Inferior parietal cortex (tissue), 1 donor: Measurements from ENCODE around the gene ATXN1L.
"Not testable (repeated sequence)": the region's sequence is repeated elsewhere in the genome, so short reads cannot be mapped to it uniquely, and the experiment has no call there.

Experiments
- DNase-seq: peaks from one replicate; pipeline ENCODE4 v3.0.0-alpha.2; 2016; ENCODE audit errors: extremely low spot score

Gene ATXN1L, protein sequence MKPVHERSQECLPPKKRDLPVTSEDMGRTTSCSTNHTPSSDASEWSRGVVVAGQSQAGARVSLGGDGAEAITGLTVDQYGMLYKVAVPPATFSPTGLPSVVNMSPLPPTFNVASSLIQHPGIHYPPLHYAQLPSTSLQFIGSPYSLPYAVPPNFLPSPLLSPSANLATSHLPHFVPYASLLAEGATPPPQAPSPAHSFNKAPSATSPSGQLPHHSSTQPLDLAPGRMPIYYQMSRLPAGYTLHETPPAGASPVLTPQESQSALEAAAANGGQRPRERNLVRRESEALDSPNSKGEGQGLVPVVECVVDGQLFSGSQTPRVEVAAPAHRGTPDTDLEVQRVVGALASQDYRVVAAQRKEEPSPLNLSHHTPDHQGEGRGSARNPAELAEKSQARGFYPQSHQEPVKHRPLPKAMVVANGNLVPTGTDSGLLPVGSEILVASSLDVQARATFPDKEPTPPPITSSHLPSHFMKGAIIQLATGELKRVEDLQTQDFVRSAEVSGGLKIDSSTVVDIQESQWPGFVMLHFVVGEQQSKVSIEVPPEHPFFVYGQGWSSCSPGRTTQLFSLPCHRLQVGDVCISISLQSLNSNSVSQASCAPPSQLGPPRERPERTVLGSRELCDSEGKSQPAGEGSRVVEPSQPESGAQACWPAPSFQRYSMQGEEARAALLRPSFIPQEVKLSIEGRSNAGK

DNA sequence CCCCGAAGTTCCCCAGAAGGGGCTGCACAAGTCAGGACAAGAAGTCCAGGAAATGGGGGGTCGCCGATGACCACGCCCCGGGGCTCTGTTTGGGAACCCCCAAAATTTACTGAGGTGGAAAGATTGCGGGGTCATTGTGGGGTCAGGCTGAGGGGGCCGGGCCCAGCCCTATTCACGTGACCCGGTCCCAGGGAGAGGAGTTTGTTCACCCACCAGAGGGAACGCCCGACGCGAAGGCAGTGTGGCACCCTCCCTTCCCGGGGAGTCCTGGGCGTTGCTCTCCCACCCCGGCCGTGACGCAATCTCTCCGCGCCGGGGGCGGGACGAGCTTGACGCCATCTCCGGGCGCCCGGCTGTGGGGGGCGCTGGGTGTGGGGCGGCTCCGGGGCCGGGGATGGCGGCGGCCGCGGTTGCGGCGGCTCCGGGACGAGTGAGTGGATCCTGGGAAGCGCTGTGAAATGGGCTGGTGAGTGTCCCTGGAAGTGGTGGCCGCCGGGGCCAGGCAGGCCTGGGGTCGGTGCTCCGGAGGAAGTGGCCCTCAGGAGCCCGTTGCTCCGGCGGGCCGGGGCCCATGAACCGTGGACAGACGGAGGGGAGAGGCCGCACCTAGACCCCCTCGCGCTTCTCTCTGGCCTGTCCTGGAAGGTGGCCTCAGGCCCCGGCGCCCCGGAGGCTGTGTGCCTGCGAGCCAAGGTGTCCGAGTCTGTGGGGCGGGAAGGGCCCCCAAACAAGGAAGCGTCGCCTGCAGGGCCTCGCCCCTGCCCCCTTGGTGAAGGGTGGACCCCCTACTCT lies at the start of gene ATXN1L:
Gene ATXN1L, plus strand, starts transcription at position 338 of the 792 bp plus-strand sequence. CDS start 3,765 bp downstream, outside the sequence.
- peak; percentile 89 for DNase-seq

DNA sequence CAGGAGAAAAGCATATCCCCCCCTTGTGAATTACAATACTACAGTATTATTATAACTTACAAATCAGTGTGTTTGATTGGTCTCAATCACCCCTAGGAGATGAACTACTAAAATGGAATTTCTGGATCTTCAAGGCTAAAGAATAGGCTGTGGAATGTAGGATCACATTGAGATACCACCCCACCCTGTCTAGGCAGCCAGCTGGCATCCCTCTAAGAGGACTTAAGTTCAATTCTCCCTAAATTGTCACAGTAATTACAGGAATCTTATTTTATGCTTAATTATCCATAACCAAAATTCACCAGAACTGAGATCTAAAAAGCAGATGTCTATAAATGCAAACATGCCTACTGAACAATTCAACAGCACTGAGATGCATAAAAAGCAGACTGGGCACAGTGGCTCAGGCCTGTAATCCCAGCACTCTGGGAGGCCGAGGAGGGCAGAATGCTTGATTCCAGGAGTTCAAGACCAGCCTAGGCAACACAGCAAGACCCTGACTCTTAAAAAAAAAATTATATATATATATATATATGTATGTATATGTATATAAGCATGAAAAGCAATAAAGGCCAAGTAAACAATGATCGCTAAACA lies 49.2 kb upstream of the ATXN1L start:
- no peak for DNase-seq

DNA sequence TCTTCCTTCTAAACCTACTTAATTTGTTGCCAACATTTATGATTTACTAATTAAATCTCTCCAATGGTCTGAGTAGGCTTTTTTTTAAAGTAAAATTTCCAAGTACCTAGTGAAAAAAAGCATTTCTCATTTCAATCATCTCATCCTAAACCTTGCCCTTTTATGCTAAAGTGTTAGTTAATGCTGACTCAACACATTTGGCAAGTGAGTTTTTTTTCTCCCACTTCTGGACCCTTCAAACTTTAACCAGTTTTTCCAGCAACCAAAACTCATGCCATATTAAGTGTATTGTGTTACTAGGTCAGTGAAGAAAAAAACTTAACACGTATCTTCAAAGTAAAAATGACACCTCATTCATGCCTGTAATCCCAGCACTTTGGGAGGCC lies 42.5 kb upstream of the ATXN1L start:
- DNase-seq = no peak

DNA sequence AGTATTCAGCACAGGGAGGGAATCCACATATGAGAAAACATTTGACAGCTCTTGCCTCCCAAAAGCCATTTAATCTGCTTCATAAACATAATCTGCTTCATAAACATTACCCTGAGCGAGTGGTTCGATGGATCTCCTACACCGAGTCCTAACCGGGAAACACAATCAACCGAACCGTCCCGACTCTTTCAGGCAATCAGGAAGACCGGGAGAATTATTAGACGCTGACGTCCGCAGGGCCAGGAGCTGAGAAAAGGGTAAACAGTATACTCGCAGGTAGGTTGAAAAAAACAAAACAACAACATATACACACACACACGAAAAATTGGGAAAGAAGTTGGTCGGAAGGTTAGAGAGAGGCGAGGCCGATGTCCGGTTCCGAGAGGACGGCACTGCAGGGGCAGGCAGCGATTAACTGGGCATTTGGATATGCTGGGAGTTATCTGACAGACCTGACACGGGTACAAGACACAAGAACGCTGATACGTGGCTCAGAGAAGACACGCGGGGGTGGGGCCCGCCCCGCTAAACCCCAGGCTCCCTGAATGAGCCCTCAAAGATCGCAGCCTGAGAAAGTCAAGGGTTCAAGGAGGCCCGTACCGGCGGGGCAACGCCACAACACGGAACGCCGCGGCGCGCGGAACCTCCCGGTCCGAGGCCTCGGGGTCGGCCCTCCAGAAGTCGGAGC lies 37.7 kb upstream of the ATXN1L start:
- DNase-seq = no peak

DNA sequence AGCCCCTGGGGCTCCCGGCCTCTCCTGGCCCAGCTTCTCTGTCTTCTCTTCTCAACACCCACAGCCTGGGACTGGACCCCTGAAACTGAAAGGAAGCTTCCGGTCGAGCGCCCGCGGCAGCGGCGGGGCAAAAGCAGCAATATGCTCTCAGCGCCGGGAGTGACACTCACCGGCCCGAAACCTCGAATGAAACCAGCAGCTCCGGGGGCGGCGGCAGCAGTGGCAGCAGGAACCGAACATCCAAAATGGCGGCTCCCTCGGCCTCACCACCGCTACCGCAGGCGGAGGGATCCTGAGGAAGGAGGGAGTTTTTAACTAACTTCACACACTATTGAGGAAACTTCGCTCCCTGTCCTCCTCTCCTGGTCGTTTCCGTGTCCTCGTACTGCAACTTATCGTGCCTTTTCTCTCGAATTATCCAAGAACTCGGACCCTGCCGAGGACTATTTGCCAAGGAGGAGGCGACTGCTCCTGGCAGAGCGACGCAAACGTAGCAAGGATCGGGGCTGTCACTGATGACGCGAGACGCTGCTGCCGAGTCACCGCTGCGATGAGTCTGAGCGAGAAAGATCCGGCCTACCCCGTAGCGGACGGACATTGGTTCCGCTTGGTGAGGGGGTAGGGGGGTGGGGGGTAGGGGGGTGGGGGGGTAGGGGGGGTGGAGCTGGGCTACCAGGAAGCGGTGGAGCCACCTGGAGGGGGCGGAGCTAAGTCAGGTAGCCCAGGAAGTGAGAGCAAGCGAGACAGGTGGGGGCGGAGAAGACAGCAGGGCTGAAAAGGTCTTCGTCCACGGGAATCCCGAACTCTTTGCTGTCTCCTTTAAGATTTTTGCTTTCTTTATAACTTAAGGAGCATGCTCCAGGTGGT lies 37.0 kb upstream of the ATXN1L start, which contains the start of gene AP1G1:
Gene AP1G1, minus strand, starts transcription at position 242 of the 867 bp plus-strand sequence. CDS start 19,355 bp downstream, outside the sequence.
- peak; percentile 96 for DNase-seq

DNA sequence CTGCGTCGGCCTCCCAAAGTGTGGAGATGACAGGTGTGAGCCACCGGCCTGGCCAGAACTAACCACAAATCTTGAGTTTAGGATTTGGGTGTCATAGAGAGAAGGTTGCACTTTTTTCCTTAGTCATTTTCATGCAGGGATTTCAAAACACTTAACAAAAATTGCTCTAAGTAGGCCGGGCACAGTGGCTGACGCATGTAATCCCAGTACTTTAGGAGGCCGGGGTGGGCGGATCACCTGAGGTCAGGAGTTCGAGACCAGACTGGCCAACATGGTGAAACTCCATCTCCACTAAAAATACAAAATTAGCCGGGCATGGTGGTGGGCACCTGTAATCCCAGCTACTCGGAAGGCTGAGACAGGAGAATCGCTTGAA lies 35.6 kb upstream of the ATXN1L start:
- DNase-seq = not testable (repeated sequence)

DNA sequence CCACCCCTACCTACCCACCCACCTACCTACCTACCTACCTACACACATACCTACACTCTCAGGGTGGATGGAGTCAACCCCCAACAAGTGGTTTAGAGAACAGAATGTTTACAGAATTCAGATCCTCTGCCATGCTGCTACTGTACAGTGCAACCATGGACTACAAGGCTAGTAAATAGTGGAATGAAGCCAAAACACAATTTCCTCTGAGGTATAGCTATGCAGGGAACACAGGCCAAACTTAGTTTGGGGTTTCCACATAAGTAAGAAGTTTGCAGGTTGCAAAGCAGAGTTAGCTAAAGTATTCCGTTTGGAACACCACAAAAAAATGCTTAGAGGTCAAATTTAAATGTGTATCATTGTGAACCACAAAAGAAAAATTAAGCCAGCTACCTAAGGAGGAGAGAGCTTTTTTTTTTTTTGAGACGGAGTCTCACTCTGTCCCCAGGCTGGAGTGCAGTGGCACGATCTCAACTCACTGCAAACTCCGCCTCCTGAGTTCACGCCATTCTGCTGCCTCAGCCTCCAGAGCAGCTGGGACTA lies 34.4 kb upstream of the ATXN1L start:
- DNase-seq = no peak

DNA sequence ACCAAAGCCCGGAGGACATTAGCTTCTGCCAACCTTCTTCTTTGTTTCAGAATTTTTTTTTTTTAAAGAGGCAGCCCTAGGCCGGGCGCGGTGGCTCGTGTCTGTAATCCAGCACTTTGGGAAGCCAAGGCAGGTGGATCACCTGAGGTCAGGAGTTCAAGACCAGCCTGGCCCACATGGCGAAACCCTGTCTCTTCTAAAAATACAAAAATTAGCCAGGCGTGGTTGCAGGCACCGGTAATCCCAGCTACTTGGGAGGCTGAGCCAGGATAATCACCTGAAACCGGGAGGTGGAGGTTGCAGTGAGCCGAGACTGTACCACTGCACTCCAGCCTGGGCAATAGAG lies 28.6 kb upstream of the ATXN1L start:
- DNase-seq = not testable (repeated sequence)

DNA sequence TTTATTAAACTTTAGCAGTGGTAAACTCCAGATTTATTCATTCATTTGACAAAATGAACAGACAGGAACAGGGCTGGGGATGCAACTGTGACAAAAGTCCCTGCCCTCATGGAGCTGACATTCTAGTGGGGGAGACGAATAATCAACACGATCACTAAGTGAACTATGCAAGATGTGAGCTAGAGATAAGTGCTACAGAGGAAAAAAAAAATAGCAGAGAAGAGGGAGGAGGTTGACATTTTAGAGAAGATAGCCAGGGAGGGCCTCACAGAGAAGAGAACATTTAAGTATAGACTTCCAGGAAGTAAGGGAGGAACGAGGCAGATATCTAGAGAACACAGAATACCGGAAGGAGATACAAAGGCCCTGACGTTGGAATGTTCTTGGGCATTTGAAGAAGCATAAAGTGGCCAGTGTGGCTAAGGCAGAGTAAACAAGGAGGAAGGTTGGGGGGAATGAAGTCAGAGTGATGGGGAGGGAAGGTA lies 19.2 kb upstream of the ATXN1L start:
- DNase-seq = no peak

DNA sequence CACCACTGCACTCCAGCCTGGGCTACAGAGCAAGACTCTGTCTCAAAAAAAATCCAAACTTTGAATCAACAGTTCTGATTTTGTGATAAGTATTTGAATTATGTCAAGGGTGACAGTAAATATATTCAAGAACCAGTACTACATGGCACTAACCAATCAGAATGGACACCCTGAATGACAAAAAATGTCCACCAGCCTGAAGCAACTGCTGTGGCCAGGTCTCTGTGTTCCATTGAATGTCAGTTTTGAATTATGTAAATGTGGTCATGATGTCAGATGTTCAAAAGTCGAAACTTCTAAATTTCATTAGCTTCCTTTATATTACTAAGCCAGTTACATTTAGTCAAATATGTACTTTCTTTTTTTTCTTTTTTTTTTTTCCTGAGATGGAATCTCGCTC lies 15.4 kb upstream of the ATXN1L start:
- no peak for DNase-seq

DNA sequence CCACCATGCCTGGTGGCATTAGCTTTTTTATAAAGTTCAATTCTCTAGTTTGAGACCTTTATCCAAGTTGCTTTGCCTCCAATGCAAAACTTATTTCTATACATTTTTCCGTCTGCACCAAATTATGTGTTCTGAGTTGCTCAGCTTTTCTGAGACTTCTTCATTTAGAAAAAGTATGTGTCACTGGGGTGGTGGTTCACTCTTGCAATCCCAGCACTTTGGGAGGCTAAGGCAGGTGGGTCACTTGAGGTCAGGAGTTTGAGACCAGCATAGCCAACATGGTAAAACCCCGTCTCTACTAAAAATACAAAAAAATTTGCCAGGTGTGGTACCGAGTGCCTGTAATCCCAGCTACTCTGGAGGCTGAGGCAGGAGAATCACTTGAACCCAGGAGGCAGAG lies 14.1 kb upstream of the ATXN1L start:
- not testable (repeated sequence) for DNase-seq

DNA sequence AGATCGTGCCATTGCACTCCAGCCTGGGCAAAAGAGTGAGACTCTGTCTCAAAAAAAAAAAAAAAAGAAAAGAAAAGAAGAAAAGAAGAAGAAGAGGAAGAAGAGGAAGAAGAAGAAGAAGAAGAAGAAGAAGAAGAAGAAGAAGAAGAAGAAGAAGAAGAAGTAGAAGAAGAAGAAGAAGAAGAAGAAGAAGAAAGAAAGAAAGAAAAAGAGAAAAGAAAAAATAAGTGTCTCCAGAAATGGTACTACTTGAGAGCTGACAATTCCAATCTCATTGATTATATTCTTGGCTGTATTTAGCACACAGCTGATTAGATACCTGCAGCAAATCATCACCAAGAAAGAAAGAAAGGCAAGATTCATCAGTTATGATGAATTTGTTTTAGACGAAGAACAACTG lies 13.7 kb upstream of the ATXN1L start:
- DNase-seq = not testable (repeated sequence)

DNA sequence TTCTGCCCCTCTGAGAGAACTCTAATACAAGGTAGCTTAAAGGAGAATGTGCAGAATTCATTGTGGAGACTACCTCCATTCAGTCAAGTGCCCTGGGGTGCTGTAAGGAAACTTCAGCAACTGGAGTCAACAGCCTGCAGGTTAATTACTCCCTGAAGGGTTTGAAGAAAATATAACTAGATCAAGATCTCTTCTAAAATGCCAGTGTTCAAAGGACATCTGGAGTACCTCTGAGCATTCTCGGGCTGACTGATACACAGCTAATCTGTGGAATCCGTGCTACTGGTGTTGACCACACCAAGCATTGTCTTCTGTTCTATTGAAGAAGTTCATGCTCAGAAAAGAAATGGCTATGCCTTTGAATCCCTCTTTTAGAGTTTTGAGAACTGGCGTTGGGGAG lies 11.5 kb upstream of the ATXN1L start:
- no peak for DNase-seq

DNA sequence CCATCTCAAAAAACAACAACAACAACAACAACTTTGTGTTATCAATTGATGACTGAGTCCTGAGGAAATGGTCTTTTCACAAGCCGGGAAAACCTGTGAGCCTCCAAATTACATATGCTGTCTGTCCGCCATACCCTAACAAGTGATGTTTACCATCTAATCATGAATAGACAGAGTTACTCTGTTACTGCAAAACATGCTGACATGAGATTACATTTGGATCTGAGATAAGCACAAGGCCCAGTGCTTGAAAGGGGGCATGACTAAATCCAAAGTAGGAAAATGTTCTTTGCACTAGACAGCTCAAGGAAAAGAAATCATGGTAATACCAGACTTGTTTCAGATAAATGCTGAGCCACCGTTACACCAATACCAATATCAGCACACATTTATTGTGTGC lies 8.6 kb upstream of the ATXN1L start:
- DNase-seq = no peak

DNA sequence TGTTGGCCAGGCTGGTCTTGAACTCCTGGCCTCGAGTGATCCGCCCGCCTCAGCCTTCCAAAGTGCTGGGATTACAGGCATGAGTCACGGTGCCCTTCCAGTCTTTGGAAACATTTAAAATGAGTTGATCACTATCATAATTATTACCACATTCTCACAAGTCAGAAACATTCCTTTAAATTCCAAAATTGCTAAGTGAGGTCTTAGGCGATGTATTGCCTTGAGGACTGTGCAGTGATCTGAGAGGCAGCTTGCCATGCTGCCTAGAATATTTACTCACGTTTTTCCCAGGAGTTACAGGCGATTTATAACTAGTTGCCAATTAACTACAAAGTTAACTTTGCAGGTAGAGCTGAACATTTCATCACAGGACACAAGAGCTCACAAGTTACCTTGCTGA lies 5.7 kb upstream of the ATXN1L start:
- no peak for DNase-seq

DNA sequence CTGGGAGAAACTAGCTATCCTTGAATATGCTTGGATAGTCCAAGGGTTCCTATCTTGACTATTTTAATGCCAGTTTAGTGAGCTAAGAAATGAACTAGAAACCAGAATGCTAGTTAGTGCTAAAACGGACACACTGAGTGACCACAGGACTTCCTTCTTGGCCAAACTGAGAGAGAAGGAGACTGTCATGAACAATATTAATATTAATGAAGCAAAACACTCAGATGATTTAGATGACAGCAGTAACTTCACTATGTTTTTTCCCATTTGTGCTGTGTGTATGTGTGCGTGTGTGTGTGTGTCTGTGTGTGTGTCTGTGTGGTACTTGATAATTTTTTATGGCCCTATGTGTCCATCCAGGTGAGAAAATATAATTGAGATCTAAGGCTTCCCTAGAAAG lies 2.2 kb upstream of the ATXN1L start:
- DNase-seq = no peak

DNA sequence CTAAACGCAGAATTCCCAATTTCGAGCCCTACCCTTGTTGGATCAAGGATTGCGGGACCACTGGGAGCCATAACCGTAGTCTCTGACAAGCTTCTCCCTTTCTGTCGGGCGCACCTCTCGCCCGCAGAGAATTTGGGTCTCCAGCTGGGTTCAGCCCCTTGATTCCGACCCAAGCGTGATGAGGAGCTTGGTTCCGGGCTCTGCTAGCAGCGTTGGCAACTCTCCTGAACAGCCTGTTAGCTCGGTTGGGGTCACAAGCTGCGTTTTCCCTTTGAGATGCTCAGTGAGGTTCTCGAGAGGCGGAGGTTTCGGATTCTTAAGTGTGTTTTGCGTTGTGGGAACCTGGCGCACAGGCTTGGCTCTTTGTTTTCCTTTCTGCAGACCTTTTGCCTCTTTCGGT lies 655 bp downstream of the ATXN1L start:
- no peak for DNase-seq

DNA sequence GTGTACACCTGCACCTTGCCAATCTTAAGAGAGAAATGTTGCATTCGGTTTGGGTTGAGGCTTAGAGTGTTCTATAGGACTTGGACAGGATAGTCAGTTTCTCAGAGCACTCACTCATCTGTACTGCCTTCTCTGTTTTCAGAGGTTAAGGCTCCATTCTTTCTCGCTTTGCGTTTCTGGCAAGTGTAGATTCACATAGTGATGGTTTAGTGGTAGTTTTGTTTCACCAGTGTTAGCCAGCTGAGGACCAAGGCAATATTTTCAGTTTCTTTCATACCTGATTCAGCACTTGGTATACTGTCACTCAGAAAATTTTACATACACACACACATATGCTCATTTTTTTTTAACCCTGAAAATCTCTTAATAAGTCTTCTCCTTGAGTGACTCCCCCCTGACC lies 1.3 kb downstream of the ATXN1L start:
- no peak for DNase-seq

DNA sequence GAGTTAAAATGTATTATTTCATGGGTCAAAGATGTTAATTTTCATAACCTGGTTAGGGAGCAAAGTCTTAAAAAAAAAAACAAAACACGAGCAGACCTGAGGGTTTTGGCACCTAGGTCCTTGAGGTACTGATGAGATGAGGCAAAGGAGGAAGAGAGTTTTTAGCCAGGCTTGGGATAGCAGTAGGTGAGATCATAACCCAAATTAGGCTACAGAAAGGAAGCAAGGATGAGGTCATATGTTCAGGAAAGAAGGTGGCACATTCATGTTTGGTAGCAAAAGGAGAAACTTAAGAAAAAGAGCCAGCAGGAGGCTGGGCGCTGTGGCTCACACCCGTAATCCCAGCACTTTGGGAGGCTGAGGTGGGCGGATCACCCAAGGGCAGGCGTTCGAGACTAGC lies 2.8 kb downstream of the ATXN1L start:
- DNase-seq = no peak

DNA sequence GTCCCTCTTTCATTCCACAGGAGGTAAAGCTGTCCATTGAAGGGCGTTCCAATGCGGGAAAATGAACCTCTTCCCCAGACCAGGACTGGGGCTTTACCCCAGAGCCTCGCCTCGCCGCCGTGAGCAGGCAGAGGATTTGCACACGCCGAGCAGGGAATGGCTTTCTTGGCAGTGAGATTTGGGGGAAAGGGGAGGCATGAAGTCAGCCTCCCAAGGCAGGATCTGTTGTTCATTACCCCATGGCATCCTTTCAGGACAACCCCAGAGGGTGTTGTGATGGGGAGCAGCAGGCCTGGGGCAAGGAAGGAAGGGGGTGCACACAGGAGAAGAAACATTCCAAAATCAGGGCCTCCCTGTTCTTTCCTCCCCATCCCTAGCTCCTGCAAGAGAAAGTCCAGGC lies 6.0 kb downstream of the ATXN1L start:
- DNase-seq = no peak
